Testis (tissue), 2 donors: Measurements from ENCODE around the gene HERC4.

ENCODE experiments used
- CTCF ChIP-seq, 3 experiments: fragments of 450-650 bp in 2 of 3; fragments of 200-600 bp in 1 of 3; sonication (generic) in 1 of 3; IDR thresholded peaks; one replicate each; pipeline ENCODE4 v1.5.1; 2016 to 2019; ENCODE audit warnings: antibody characterized with exemption in 3 of 3, mild to moderate bottlenecking in 2 of 3, moderate library complexity in 1 of 3
- POLR2A ChIP-seq: fragments of 450-650 bp; IDR thresholded peaks from one replicate; pipeline ENCODE4 v1.6.1; 2017; ENCODE audit warnings: antibody characterized with exemption, mild to moderate bottlenecking, moderate library complexity

GRCh38 chr10:67925449-67926005, 149.6 kb downstream of the HERC4 start:
- TF ChIP-seq CTCF (IDR thresholded peaks at IDR 0.05) (no peak), POLR2A (no peak)
